Sigmoid colon (tissue), 4 donors: ENCODE results near the gene PRPF39.

Source experiments
- CTCF ChIP-seq, 4 experiments: fragments of 450-650 bp in 3 of 4; fragments of 200-600 bp in 1 of 4; IDR thresholded peaks; one replicate each; pipeline ENCODE4 v1.5.1; 2016 to 2019; ENCODE audit warnings: antibody characterized with exemption in 4 of 4, mild to moderate bottlenecking in 3 of 4, moderate library complexity in 2 of 4
- EP300 ChIP-seq, 4 donors: sonication (generic); formaldehyde crosslinking; IDR thresholded peaks; one replicate each; pipeline ENCODE4 v1.6.1; 2017; ENCODE audit warnings: antibody characterized with exemption in 4 of 4
- POLR2A ChIP-seq, 2 donors: fragments of 450-650 bp; IDR thresholded peaks; one replicate each; pipeline ENCODE4 v1.6.1; 2016; ENCODE audit warnings: antibody characterized with exemption in 2 of 2, mild to moderate bottlenecking in 2 of 2, moderate library complexity in 2 of 2

GRCh38 chr14:45095143-45095542, 11.2 kb downstream of the PRPF39 start:
- no peak for TF ChIP-seq EP300 (IDR thresholded peaks at IDR 0.05)
- TF ChIP-seq CTCF (IDR thresholded peaks at IDR 0.05) = no peak
- TF ChIP-seq POLR2A (IDR thresholded peaks at IDR 0.05) = no peak
